HepG2 (cell line): Measurements from ENCODE around the gene ADAMTS2. TPM values are rescaled to one million over a fixed set of nuclear protein-coding genes. Genes with fewer than 3 reads are reported as not detected.

Experiments used
- ATAC-seq: fragments of 200-7000 bp; cut with Tn5 transposase; 3 replicates; pipeline ENCODE4 v1.9.1; 2020; ENCODE audit warnings: mild to moderate bottlenecking, moderate library complexity
- BruUV-seq: library from RNA; stranded (reverse); fragments of 400-500 nt; replicated peaks from 2 replicates; lab custom pipeline; 2021; lab: Mats Ljungman, UMichigan
- CTCF ChIA-PET: fragments of 300-600 bp; formaldehyde crosslinking; extraction: SDS; loops from one replicate; lab custom pipeline; 2021; ENCODE audit warnings: low total read pairs, inconsistent platforms, low intra/inter-chr PET ratio; lab: Yijun Ruan, JAX
- POLR2A ChIA-PET: fragments of 350-600 bp; sonication (Branson Sonifier 250); formaldehyde crosslinking; loops from one replicate; lab custom pipeline; 2020; ENCODE audit warnings: antibody characterized with exemption, inconsistent platforms; lab: Yijun Ruan, JAX
- DNase-seq: peaks from one replicate; pipeline ENCODE4 v3.0.0-alpha.2; 2015; ENCODE audit warnings: low spot score
- FAIRE-seq: peaks from 3 replicates; lab custom pipeline; 2011; peaks lifted over from hg19 to GRCh38; lab: Jason Lieb, UNC
- H2AFZ ChIP-seq: one replicate; pipeline ENCODE4 v1.6.1; 2011; ENCODE audit warnings: low read length, inconsistent platforms
- H3K27ac ChIP-seq: fragments of 300-600 bp; 3 replicates; pipeline ENCODE4 v1.8.0; 2011; ENCODE audit warnings: mixed run types, mild to moderate bottlenecking, mixed read lengths, low read length, inconsistent platforms; ENCODE audit not compliant: insufficient read depth; ENCODE audit errors: extremely low read length
- H3K27me3 ChIP-seq, 2 experiments: fragments of 200-600 bp in 1 of 2; 2 replicates in 1 of 2; 3 replicates in 1 of 2; pipeline versions ENCODE4 v1.6.0 to v1.8.0; 2011; ENCODE audit warnings: low read length in 2 of 2, mild to moderate bottlenecking in 2 of 2, moderate library complexity in 2 of 2, inconsistent platforms in 1 of 2; ENCODE audit not compliant: insufficient read depth in 2 of 2, control insufficient read depth in 1 of 2
- H3K36me3 ChIP-seq, 2 experiments: fragments of 200-600 bp in 1 of 2; replicated peaks in 1 of 2; 2 replicates in 1 of 2; 3 replicates in 1 of 2; pipeline versions ENCODE4 v1.5.1 to v1.8.0; 2011; ENCODE audit warnings: low read length in 2 of 2, inconsistent platforms in 1 of 2; ENCODE audit not compliant: insufficient read depth in 2 of 2, control insufficient read depth in 1 of 2
- H3K4me1 ChIP-seq: 2 replicates; pipeline ENCODE4 v1.5.1; 2012; ENCODE audit warnings: low read length, inconsistent platforms; ENCODE audit not compliant: insufficient read depth
- H3K4me2 ChIP-seq: 2 replicates; pipeline ENCODE4 v1.6.0; 2011; ENCODE audit warnings: low read depth, low read length, inconsistent platforms
- H3K4me3 ChIP-seq, 3 experiments: fragments of 200-600 bp in 1 of 3; sonication (generic), shearing (Covaris generic) in 1 of 3; replicated peaks in 1 of 3; 2 replicates each; pipeline ENCODE4 v1.5.1; 2011 to 2016; ENCODE audit warnings: low read length in 3 of 3, inconsistent platforms in 2 of 3, low read depth in 2 of 3, mild to moderate bottlenecking in 2 of 3, control low read depth in 1 of 3, mixed read lengths in 1 of 3; ENCODE audit not compliant: insufficient read depth in 1 of 3
- H3K79me2 ChIP-seq: one replicate; pipeline ENCODE4 v1.6.1; 2011; ENCODE audit warnings: low read length, inconsistent platforms; ENCODE audit not compliant: insufficient read depth
- H3K9ac ChIP-seq: 2 replicates; pipeline ENCODE4 v1.6.0; 2011; ENCODE audit warnings: mild to moderate bottlenecking, low read depth, low read length, inconsistent platforms; ENCODE audit not compliant: insufficient read depth
- H3K9me3 ChIP-seq: 2 replicates; pipeline ENCODE4 v1.5.1; 2012; ENCODE audit warnings: mild to moderate bottlenecking, low read length
- H4K20me1 ChIP-seq: 2 replicates; pipeline ENCODE4 v1.6.0; 2011; ENCODE audit warnings: inconsistent platforms, mild to moderate bottlenecking, low read length, moderate library complexity; ENCODE audit not compliant: insufficient read depth
- AGO2 ChIP-seq: fragments of 200-400 bp; formaldehyde crosslinking; optimal IDR thresholded peaks from 2 replicates; pipeline ENCODE3; 2017; ENCODE audit warnings: mild to moderate bottlenecking, low read depth, low read length, moderate library complexity
- FOXP1 ChIP-seq, 2 experiments: fragments of 450-650 bp in 1 of 2; IDR thresholded peaks; 2 replicates each; pipeline ENCODE4 v1.6.1; 2017 to 2018; ENCODE audit warnings: antibody characterized with exemption in 1 of 2
- MED1 ChIP-seq: sonication (generic); formaldehyde crosslinking; IDR thresholded peaks from 2 replicates; pipeline ENCODE4 v1.4.0; 2020; ENCODE audit warnings: missing genetic modification reagents
- MXD4 ChIP-seq: IDR thresholded peaks from 2 replicates; pipeline ENCODE4 v1.6.1; 2016; ENCODE audit warnings: mild to moderate bottlenecking, missing biosample characterization, missing genetic modification reagents
- NPAS2 ChIP-seq: sonication (generic); formaldehyde crosslinking; IDR thresholded peaks from 2 replicates; pipeline ENCODE4 v1.8.0; 2022; ENCODE audit warnings: mild to moderate bottlenecking, missing genetic modification reagents, borderline replicate concordance
- NR1H2 ChIP-seq: sonication (generic); formaldehyde crosslinking; IDR thresholded peaks from 2 replicates; pipeline ENCODE4 v1.8.1; 2022; ENCODE audit warnings: low read depth, missing genetic modification reagents, borderline replicate concordance
- PRMT3 ChIP-seq: sonication (generic); formaldehyde crosslinking; IDR thresholded peaks from 2 replicates; pipeline ENCODE4 v1.8.1; 2022; ENCODE audit warnings: low read depth, mild to moderate bottlenecking, moderate library complexity, missing genetic modification reagents, borderline replicate concordance
- SRY ChIP-seq: sonication (generic); formaldehyde crosslinking; IDR thresholded peaks from 2 replicates; pipeline ENCODE4 v1.8.0; 2022; ENCODE audit warnings: mild to moderate bottlenecking, missing genetic modification reagents
- ZBTB38 ChIP-seq: sonication (generic); formaldehyde crosslinking; IDR thresholded peaks from 2 replicates; pipeline ENCODE4 v1.5.1; 2020; ENCODE audit warnings: mild to moderate bottlenecking, missing genetic modification reagents
- ZNF44 ChIP-seq: sonication (generic); formaldehyde crosslinking; IDR thresholded peaks from 2 replicates; pipeline ENCODE4 v1.5.1; 2020; ENCODE audit warnings: mild to moderate bottlenecking, missing genetic modification reagents
- WGBS: methylation state at CpG from one replicate; pipeline ENCODE4 v1.1.6; 2017; ENCODE audit warnings: low lambda C conversion rate; 5-methylcytosine and 5-hydroxymethylcytosine counted together
- in situ Hi-C: cut with HindIII; loops from 2 replicates; pipeline ENCODE4 v1.10.0; 2017; ENCODE audit warnings: low pct_unique_long_range_greater_than_20kb; ENCODE audit not compliant: extremely low pct_ligation_motif_present
- intact Hi-C: fragments of 100-400 bp; cut with micrococcal nuclease; formaldehyde crosslinking; loops from one replicate; pipeline ENCODE4 v1.10.0; 2022; ENCODE audit not compliant: unreplicated experiment
- polyA plus RNA-seq, 8 experiments: library from polyadenylated mRNA; depleted of rRNA in 3 of 8; stranded (reverse) in 7 of 8; unstranded in 1 of 8; fragments of >200 nt; fragmentation: Illumina TruSeq in 4 of 8; extraction: Trizol in 4 of 8; gene quantifications; 2 replicates each; pipeline versions ENCODE4 v1.2.1 to v1.2.3, GENCODE V29; 2011 to 2016; ENCODE audit warnings: low read depth in 4 of 8, missing spikeins in 1 of 8, mixed read lengths in 1 of 8; ENCODE audit not compliant: insufficient read depth in 1 of 8
- total RNA-seq, 5 experiments: library from RNA; depleted of rRNA; stranded (reverse); fragments of >200 nt; fragmentation: Illumina TruSeq; extraction: Trizol; gene quantifications; 2 replicates each; pipeline ENCODE4 v1.2.3, GENCODE V29; 2016; ENCODE audit warnings: low read depth in 1 of 5
- TF ChIP-seq, protein P1 (sequence below): sonication (generic); formaldehyde crosslinking; IDR thresholded peaks from 2 replicates; pipeline ENCODE4 v1.5.0; 2020; ENCODE audit warnings: missing genetic modification reagents
- TF ChIP-seq, protein P2 (sequence below): IDR thresholded peaks from 2 replicates; pipeline ENCODE4 v1.6.1; 2016; ENCODE audit warnings: low read depth, control low read depth
- TF ChIP-seq, protein P3 (sequence below): sonication (generic); formaldehyde crosslinking; IDR thresholded peaks from 2 replicates; pipeline ENCODE4 v1.9.0; 2021; ENCODE audit warnings: missing genetic modification reagents, mild to moderate bottlenecking, borderline replicate concordance
- TF ChIP-seq, protein P4 (sequence below), 2 experiments: sonication (generic) in 1 of 2; formaldehyde crosslinking in 1 of 2; IDR thresholded peaks; 2 replicates each; pipeline versions ENCODE4 v1.5.1 to v1.6.1; 2011 to 2020; ENCODE audit warnings: borderline replicate concordance in 1 of 2, low read depth in 1 of 2, low read length in 1 of 2, mild to moderate bottlenecking in 1 of 2, missing genetic modification reagents in 1 of 2, moderate library complexity in 1 of 2
- TF ChIP-seq, protein P5 (sequence below), 2 experiments: fragments of 450-650 bp in 1 of 2; sonication (generic) in 1 of 2; formaldehyde crosslinking; IDR thresholded peaks; 2 replicates each; pipeline versions ENCODE4 v1.5.0 to v1.8.0; 2020 to 2022; ENCODE audit warnings: mild to moderate bottlenecking in 1 of 2, missing genetic modification reagents in 1 of 2

ADAMTS2 gene
- total and polyA plus RNA-seq, 2 of the 13 experiments (the other 11 are each of a cell fraction or from before 2014, with no cell fraction given) = 0.24 to 3.5 TPM

DNA sequence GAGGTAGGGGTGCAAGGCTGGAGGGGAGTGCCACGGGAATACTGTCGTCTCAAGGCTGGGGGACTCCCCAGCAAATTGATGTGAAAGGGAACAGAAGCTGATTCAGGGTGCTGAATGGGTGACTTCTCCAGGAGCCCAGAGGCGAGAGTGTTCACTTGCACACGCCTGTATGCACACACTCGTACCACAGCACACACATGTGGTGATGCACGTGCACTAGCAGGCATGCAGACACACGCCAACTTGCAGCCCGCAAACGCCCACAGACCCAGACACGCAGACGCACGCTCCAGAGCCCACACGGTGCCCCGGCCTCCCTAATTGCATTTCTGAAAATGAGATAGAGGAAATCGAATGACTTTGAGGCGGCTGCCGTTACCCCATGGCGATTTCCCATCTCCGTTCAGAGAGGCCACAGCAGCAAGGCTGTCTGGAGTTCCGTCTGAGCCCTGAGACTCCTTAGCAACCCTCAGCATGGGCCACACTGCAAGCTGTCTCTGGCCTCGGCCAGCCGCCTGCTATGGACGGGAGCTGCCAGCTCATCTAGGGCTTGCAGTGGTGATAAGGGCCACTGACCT is 9.1 kb upstream of the ADAMTS2 start:
- Histone ChIP-seq H3K4me2 (no peak overlapping the region), H3K79me2 (no peaks in the 10 kb centered on the region), H3K9me3 (no peaks in the 10 kb centered on the region), H3K27me3 (peaks cover 6 to 30% of the 10 kb centered on the region in 2 experiments; a peak in 4 of 5 replicates), H3K36me3 (no peaks in the 10 kb centered on the region), H3K4me3 (no peak overlapping the region), H3K27ac (no peak overlapping the region), H2AFZ (no peak overlapping the region), H3K9ac (no peak overlapping the region), H4K20me1 (no peaks in the 10 kb centered on the region), H3K4me1 (no peaks in the 10 kb centered on the region)
- DNase-seq (no peak), FAIRE-seq (no peak), ATAC-seq (no peak)
- 0% methylated on average over 2 of the region's 23 CpGs for WGBS
- no peak for TF ChIP-seq MXD4 (CRISPR knock-in tag)
- TF ChIP-seq, protein P1, sequence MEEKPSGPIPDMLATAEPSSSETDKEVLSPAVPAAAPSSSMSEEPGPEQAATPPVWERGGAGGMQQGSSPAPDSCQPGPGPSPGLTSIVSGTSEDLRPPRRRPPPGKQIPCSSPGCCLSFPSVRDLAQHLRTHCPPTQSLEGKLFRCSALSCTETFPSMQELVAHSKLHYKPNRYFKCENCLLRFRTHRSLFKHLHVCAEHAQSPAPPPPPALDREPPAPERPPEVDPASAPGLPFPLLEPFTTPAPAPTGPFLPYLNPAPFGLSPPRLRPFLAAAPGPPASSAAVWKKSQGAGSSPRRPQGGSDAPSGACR (CRISPR knock-in tag) = no peak
- TF ChIP-seq, protein P2, sequence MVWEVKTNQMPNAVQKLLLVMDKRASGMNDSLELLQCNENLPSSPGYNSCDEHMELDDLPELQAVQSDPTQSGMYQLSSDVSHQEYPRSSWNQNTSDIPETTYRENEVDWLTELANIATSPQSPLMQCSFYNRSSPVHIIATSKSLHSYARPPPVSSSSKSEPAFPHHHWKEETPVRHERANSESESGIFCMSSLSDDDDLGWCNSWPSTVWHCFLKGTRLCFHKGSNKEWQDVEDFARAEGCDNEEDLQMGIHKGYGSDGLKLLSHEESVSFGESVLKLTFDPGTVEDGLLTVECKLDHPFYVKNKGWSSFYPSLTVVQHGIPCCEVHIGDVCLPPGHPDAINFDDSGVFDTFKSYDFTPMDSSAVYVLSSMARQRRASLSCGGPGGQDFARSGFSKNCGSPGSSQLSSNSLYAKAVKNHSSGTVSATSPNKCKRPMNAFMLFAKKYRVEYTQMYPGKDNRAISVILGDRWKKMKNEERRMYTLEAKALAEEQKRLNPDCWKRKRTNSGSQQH (CRISPR knock-in tag) = no peak
- TF ChIP-seq ZNF44 (CRISPR knock-in tag) = no peak
- no peak for TF ChIP-seq PRMT3
- no peak for TF ChIP-seq ZBTB38 (CRISPR knock-in tag)
- TF ChIP-seq SRY = no peak
- TF ChIP-seq, protein P3, sequence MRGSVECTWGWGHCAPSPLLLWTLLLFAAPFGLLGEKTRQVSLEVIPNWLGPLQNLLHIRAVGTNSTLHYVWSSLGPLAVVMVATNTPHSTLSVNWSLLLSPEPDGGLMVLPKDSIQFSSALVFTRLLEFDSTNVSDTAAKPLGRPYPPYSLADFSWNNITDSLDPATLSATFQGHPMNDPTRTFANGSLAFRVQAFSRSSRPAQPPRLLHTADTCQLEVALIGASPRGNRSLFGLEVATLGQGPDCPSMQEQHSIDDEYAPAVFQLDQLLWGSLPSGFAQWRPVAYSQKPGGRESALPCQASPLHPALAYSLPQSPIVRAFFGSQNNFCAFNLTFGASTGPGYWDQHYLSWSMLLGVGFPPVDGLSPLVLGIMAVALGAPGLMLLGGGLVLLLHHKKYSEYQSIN (CRISPR knock-in tag) = no peak
- TF ChIP-seq NPAS2 (CRISPR knock-in tag) = no peak
- TF ChIP-seq, protein P4, sequence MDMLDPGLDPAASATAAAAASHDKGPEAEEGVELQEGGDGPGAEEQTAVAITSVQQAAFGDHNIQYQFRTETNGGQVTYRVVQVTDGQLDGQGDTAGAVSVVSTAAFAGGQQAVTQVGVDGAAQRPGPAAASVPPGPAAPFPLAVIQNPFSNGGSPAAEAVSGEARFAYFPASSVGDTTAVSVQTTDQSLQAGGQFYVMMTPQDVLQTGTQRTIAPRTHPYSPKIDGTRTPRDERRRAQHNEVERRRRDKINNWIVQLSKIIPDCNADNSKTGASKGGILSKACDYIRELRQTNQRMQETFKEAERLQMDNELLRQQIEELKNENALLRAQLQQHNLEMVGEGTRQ (IDR thresholded peaks at IDR 0.05; ENCODE audit: low read depth, low read length) = no peak
- TF ChIP-seq, protein P4 (CRISPR knock-in tag; IDR thresholded peaks at IDR 0.05; ENCODE audit: borderline replicate concordance) = no peak
- no peak for TF ChIP-seq NR1H2 (CRISPR knock-in tag)
- TF ChIP-seq, protein P5, sequence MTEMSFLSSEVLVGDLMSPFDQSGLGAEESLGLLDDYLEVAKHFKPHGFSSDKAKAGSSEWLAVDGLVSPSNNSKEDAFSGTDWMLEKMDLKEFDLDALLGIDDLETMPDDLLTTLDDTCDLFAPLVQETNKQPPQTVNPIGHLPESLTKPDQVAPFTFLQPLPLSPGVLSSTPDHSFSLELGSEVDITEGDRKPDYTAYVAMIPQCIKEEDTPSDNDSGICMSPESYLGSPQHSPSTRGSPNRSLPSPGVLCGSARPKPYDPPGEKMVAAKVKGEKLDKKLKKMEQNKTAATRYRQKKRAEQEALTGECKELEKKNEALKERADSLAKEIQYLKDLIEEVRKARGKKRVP (CRISPR knock-in tag; IDR thresholded peaks at IDR 0.05) = no peak
- TF ChIP-seq FOXP1 (IDR thresholded peaks at IDR 0.05) = no peak
- TF ChIP-seq FOXP1 (CRISPR knock-in tag; IDR thresholded peaks at IDR 0.05) = no peak
- TF ChIP-seq MED1 = no peak
- TF ChIP-seq AGO2 = no peak
- ChIA-PET POLR2A (no interaction called here), CTCF (no interaction called here)
- intact Hi-C loops = no loop called here
- no TSS peak for BruUV-seq
- in situ Hi-C loops = no loop called here
